CD4-positive, alpha-beta T cell treated with Interleukin-21 for 1 hour (primary cell): ENCODE data around the gene IER5L.

ENCODE experiments used
- DNase-seq: peaks from one replicate; pipeline ENCODE4 v3.0.0-alpha.2; 2020

The IER5L gene

GRCh38 chr9:129160712-129161533 is 17.1 kb downstream of the IER5L start:
- DNase-seq, result no peak

DNA sequence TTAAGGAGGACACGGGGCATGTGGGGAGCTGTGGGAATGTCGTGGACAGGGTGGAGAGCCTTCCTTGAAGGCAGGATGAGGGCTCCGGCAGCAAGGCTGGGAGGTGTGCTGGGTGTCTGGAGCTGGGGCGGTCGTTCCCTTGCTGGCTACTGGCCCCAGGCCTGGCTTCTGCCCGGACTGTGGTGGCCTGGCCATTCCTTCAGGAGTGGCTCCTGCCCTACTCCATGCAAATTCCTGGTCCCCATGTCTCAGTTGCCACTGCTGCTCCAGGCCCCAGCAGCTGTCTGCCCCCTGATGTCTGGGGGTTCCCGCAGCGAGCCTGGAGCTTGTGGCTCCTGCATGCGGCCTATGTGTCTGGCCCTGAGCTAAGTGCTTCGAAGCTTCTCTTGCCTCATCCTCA is 21.9 kb downstream of the IER5L start:
- no peak for DNase-seq

- no peak for DNase-seq
Observed at GRCh38 chr9:129154866-129155477, 23.1 kb downstream of the IER5L start.

DNA sequence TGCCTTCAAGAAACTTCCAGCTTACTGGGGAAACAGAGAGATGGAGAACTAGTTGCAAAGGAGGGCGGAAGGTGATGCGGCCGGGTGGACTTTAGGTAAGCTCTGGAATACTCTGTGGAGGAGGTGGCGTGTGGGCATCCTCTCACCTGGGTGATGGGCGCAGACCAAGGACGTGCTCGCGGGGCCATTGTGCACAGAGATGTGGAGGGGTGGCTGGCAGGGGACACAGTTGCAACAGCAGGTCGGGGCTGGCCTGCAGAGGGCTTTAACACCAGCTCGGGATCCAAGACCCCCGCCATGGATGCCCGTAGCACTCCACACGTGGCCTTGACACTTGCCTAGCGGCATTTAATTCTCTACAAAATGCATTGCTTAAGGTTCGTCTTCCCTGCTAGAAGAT is 26.6 kb downstream of the IER5L start:
- DNase-seq, result no peak

DNA sequence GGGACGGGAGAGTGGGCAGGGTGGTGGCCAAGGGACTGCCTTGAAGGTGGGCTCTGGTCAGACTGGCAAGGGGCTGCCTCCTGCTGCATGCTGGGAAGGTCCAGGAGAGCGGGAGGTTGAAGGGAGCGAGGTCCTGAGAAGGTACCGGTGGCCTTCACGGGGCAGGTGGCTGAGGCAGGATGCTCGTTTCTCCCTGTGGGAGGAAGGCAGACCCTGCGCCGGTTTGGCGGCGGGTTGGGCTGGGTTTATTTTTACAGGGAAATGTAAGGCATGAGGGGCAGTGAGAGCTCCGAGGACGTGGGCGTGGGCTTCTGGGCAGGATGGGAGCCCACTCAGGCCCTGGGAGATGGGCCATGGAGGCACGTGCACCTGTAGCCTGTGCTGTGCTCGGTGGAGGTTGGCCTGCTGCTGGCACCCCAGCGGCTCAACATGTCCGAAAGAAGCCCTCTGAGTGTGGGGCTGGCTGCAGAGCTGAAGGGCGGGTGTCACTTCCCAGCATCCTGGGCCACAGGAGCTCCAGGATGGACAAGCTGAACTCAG is 27.3 kb downstream of the IER5L start:
- DNase-seq, result no peak

DNA sequence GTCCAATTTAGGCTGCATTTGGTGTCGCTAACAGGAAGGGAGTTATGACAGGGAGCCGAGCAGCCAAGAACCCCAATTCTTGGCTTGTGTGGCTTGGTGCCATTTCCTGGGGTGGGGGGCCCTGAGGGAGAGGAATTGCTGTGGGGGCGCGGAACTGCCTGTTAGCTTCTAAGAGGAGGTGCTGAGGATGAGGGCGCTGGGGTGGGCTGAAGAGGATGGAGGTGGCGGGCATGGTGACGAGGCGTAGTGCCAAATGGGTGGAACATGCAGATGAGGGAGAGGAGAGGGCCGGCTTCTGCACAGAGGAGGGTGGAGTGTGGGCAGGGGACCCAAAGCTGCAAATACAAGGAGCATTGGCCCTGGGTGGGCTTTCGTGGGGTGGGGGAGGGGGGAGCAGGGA is 27.9 kb downstream of the IER5L start:
- DNase-seq, result no peak

DNA sequence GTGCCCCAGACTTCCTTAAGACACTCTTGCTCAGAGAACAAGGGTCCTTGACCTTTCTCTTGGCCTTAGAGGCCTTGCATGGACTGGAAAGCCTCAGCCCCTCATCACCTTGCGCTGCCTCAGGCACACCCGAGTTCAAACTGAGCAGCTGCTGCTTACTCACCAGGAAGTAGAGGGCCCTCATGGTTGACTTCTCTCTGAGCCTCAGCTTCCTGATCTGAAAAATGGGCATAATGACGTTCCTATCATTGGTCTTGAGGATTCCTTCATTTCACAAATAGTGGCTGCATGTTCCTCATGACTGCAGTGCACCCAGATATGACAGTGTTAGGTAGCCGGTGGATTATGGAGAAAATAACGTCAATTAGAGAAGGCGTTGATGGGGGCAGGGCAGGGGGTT is 28.6 kb downstream of the IER5L start:
- DNase-seq, result no peak

- DNase-seq, result no peak
Observed at GRCh38 chr9:129148463-129149204, 29.4 kb downstream of the IER5L start.

DNA sequence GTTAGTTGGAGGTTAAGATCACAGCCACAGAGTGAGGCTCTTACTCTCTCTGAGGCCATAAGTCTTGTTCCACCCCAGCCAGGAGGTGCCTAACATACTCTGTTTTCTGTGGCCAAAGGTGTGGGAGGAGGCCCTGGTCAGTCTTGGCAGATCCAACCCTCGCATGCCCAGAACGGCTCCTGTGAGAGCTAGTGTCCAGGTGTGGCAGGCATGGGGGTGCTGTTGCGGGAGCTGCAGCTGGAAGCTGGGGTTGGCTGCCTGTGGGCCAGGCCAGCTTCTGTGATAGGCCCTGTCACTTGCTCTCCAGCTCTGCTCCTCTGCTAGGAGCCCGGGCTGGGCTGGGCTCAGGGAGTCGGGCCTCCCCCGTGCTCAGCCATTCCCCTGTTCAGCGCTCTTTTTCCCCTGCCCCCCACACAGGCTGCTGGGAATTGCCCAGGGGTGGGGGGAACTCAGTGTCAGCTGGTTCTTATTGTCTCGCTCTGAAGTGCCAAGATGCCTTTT is 31.6 kb downstream of the IER5L start:
- no peak for DNase-seq

- no peak for DNase-seq
Observed at GRCh38 chr9:129145841-129146292, 32.2 kb downstream of the IER5L start.

- no peak for DNase-seq
Observed at GRCh38 chr9:129145316-129145715, 32.7 kb downstream of the IER5L start.

- DNase-seq, result peak; percentile 70
Observed at GRCh38 chr9:129143031-129143927, 34.8 kb downstream of the IER5L start.

- DNase-seq, result no peak
Observed at GRCh38 chr9:129142138-129142935, 35.7 kb downstream of the IER5L start.

- peak; percentile 23 for DNase-seq
Observed at GRCh38 chr9:129141066-129142041, 36.7 kb downstream of the IER5L start.

GRCh38 chr9:129140397-129141065 is 37.5 kb downstream of the IER5L start:
- peak; percentile 12 for DNase-seq

GRCh38 chr9:129139993-129140396 is 38.1 kb downstream of the IER5L start:
- DNase-seq, result peak; percentile 83

DNA sequence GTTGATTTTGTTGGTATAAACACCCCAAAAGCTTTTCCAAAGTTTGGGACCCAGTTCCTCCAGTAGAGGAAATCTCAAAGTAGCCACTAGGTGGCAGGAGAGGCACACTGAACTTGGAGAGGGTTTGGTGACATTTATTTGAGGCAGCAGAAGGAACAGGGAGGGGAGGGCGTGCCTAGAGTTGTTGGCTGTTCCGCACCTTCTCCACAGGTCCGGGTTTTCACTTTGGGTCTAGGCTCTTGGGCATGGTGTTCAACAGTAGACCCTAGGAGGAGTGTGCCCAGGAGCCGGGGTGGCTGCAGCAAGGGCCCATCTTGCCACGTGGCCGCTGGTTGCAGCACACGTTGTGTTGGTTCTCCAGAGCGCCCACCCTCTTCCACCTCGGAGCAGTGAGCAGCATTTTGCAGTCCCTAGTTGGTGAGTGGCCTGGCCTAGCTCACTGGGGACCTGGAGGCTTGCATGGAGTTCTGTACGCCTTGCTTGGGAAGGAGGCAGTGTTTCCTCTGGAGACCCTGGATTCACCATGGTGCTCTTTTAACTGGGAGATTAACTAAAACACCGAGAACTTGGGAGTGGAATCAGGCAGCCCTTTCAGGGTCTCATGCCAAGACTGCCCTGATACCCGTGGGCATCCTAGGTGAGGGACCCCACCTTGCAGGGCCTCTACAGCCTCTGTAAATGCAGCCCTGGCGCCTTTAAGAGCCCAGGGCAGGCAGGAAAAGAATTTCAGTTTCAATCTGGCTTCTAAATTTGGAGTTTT is 38.6 kb downstream of the IER5L start:
- peak; percentile 85 for DNase-seq

- no peak for DNase-seq
Observed at GRCh38 chr9:129138476-129139232, 39.4 kb downstream of the IER5L start.
